HEK293 (cell line): ENCODE results near the gene TP53I3.

ENCODE experiments used
- FEZF1 ChIP-seq: fragments of 450-650 bp; formaldehyde crosslinking; IDR thresholded peaks from 2 replicates; pipeline ENCODE4 v1.5.1; 2016; ENCODE audit warnings: missing biosample characterization, missing genetic modification characterization
- KLF1 ChIP-seq: fragments of 450-650 bp; formaldehyde crosslinking; IDR thresholded peaks from 2 replicates; pipeline ENCODE4 v1.5.1; 2016; ENCODE audit warnings: missing biosample characterization, missing genetic modification characterization
- MEIS1 ChIP-seq: sonication (generic); formaldehyde crosslinking; IDR thresholded peaks from 2 replicates; pipeline ENCODE4 v1.8.1; 2022; ENCODE audit warnings: missing genetic modification reagents, mild to moderate bottlenecking, borderline replicate concordance
- YY1 ChIP-seq: fragments of 450-650 bp; formaldehyde crosslinking; IDR thresholded peaks from 2 replicates; pipeline ENCODE4 v1.5.1; 2018; ENCODE audit warnings: missing biosample characterization, missing genetic modification characterization
- ZBTB8A ChIP-seq: fragments of 450-650 bp; formaldehyde crosslinking; IDR thresholded peaks from 2 replicates; pipeline ENCODE4 v1.5.1; 2016; ENCODE audit warnings: missing biosample characterization, missing genetic modification characterization
- ZNF138 ChIP-seq: fragments of 450-650 bp; formaldehyde crosslinking; IDR thresholded peaks from 2 replicates; pipeline ENCODE4 v1.5.1; 2016; ENCODE audit warnings: missing biosample characterization, missing genetic modification characterization, borderline replicate concordance
- ZNF202 ChIP-seq: fragments of 450-650 bp; formaldehyde crosslinking; IDR thresholded peaks from 2 replicates; pipeline ENCODE4 v1.5.1; 2016; ENCODE audit warnings: missing biosample characterization, missing genetic modification characterization, borderline replicate concordance
- ZNF311 ChIP-seq: fragments of 450-650 bp; formaldehyde crosslinking; IDR thresholded peaks from 2 replicates; pipeline ENCODE4 v1.5.1; 2017; ENCODE audit warnings: missing biosample characterization, missing genetic modification characterization, borderline replicate concordance
- ZNF530 ChIP-seq: fragments of 450-650 bp; formaldehyde crosslinking; IDR thresholded peaks from 2 replicates; pipeline ENCODE4 v1.5.1; 2016; ENCODE audit warnings: low read depth, missing biosample characterization, missing genetic modification characterization
- ZNF629 ChIP-seq: fragments of 450-650 bp; formaldehyde crosslinking; IDR thresholded peaks from 2 replicates; pipeline ENCODE4 v1.5.1; 2017; ENCODE audit warnings: missing biosample characterization, missing genetic modification characterization
- ZNF707 ChIP-seq: fragments of 450-650 bp; formaldehyde crosslinking; IDR thresholded peaks from 2 replicates; pipeline ENCODE4 v1.5.1; 2016; ENCODE audit warnings: missing biosample characterization, missing genetic modification characterization
- ZNF776 ChIP-seq: fragments of 450-650 bp; formaldehyde crosslinking; IDR thresholded peaks from 2 replicates; pipeline ENCODE4 v1.5.0; 2017; ENCODE audit warnings: missing biosample characterization, missing genetic modification characterization, borderline replicate concordance
- TF ChIP-seq, protein P1 (sequence below): fragments of 450-650 bp; formaldehyde crosslinking; IDR thresholded peaks from 2 replicates; pipeline ENCODE4 v1.5.1; 2016; ENCODE audit warnings: missing biosample characterization, missing genetic modification characterization
- TF ChIP-seq, protein P2 (sequence below): sonication (generic); formaldehyde crosslinking; IDR thresholded peaks from 2 replicates; pipeline ENCODE4 v1.8.1; 2022; ENCODE audit warnings: mild to moderate bottlenecking, moderate library complexity, missing genetic modification reagents

GRCh38 chr2:24122366-24123194 is 37.9 kb upstream of the TP53I3 start:
- TF ChIP-seq, protein P1, sequence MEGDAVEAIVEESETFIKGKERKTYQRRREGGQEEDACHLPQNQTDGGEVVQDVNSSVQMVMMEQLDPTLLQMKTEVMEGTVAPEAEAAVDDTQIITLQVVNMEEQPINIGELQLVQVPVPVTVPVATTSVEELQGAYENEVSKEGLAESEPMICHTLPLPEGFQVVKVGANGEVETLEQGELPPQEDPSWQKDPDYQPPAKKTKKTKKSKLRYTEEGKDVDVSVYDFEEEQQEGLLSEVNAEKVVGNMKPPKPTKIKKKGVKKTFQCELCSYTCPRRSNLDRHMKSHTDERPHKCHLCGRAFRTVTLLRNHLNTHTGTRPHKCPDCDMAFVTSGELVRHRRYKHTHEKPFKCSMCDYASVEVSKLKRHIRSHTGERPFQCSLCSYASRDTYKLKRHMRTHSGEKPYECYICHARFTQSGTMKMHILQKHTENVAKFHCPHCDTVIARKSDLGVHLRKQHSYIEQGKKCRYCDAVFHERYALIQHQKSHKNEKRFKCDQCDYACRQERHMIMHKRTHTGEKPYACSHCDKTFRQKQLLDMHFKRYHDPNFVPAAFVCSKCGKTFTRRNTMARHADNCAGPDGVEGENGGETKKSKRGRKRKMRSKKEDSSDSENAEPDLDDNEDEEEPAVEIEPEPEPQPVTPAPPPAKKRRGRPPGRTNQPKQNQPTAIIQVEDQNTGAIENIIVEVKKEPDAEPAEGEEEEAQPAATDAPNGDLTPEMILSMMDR (tag by site-specific recombination) = no peak
- TF ChIP-seq KLF1 (no peak), MEIS1 (CRISPR knock-in tag) (no peak), ZNF311 (tag by site-specific recombination) (no peak), ZNF629 (no peak), ZNF530 (tag by site-specific recombination) (no peak), ZNF138 (no peak), YY1 (tag by site-specific recombination) (no peak), ZNF776 (tag by site-specific recombination) (no peak), FEZF1 (tag by site-specific recombination) (no peak), ZBTB8A (no peak), ZNF202 (no peak), ZNF707 (tag by site-specific recombination) (no peak)
- TF ChIP-seq, protein P2, sequence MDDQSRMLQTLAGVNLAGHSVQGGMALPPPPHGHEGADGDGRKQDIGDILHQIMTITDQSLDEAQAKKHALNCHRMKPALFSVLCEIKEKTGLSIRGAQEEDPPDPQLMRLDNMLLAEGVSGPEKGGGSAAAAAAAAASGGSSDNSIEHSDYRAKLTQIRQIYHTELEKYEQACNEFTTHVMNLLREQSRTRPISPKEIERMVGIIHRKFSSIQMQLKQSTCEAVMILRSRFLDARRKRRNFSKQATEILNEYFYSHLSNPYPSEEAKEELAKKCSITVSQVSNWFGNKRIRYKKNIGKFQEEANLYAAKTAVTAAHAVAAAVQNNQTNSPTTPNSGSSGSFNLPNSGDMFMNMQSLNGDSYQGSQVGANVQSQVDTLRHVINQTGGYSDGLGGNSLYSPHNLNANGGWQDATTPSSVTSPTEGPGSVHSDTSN (CRISPR knock-in tag) = no peak
